Spleen (tissue), 11 donors: ENCODE measurements around the gene SLC45A3. TPM values are rescaled to one million over a fixed set of nuclear protein-coding genes. Genes with fewer than 3 reads are reported as not detected.

Experiments used
- DNase-seq: peaks from one replicate; pipeline ENCODE4 v3.0.0-alpha.2; 2020
- H3K27ac ChIP-seq, 8 donors: fragments of 200-600 bp; sonication (generic) in 7 of 8; 1 replicate in 4 of 8; 2 replicates in 4 of 8; pipeline versions ENCODE4 v1.5.0 to v1.8.0; 2016 to 2021; ENCODE audit warnings: inconsistent platforms in 4 of 8, mild to moderate bottlenecking in 4 of 8, moderate library complexity in 1 of 8
- H3K27me3 ChIP-seq, 7 donors: fragments of 200-600 bp; sonication (generic) in 6 of 7; replicated peaks in 1 of 7; 1 replicate in 4 of 7; 2 replicates in 3 of 7; pipeline versions ENCODE4 v1.5.0 to v1.8.0; 2016 to 2021; ENCODE audit warnings: inconsistent platforms in 3 of 7, mild to moderate bottlenecking in 1 of 7
- H3K36me3 ChIP-seq, 6 donors: fragments of 200-600 bp; sonication (generic) in 5 of 6; 1 replicate in 4 of 6; 2 replicates in 2 of 6; pipeline versions ENCODE4 v1.5.0 to v1.8.0; 2016 to 2021; ENCODE audit warnings: inconsistent platforms in 2 of 6
- H3K4me1 ChIP-seq, 6 donors: fragments of 200-600 bp; sonication (generic) in 5 of 6; 1 replicate in 3 of 6; 2 replicates in 3 of 6; pipeline versions ENCODE4 v1.5.0 to v1.8.0; 2016 to 2021; ENCODE audit warnings: inconsistent platforms in 3 of 6
- H3K4me3 ChIP-seq, 8 donors: fragments of 200-600 bp; sonication (generic) in 7 of 8; 1 replicate in 4 of 8; 2 replicates in 4 of 8; pipeline versions ENCODE4 v1.5.0 to v1.8.0; 2016 to 2021; ENCODE audit warnings: inconsistent platforms in 4 of 8, mild to moderate bottlenecking in 4 of 8, moderate library complexity in 2 of 8
- H3K9me3 ChIP-seq, 8 donors: fragments of 200-600 bp; sonication (generic) in 7 of 8; 1 replicate in 4 of 8; 2 replicates in 4 of 8; pipeline versions ENCODE4 v1.5.0 to v1.8.0; 2016 to 2021; ENCODE audit warnings: inconsistent platforms in 4 of 8
- CTCF ChIP-seq, 11 experiments: fragments of 200-600 bp in 7 of 11; fragments of 450-650 bp in 4 of 11; sonication (generic) in 4 of 11; IDR thresholded peaks in 8 of 11; conservative IDR thresholded peaks in 3 of 11; 1 replicate in 7 of 11; 2 replicates in 4 of 11; pipeline versions ENCODE4 v1.4.0 to v1.8.0; 2016 to 2021; ENCODE audit warnings: antibody characterized with exemption in 11 of 11, inconsistent platforms in 4 of 11, mild to moderate bottlenecking in 1 of 11
- POLR2A ChIP-seq, 3 donors: fragments of 450-650 bp; IDR thresholded peaks; one replicate each; pipeline ENCODE4 v1.5.1; 2017; ENCODE audit warnings: antibody characterized with exemption in 3 of 3, mild to moderate bottlenecking in 1 of 3
- POLR2AphosphoS5 ChIP-seq, 3 donors: sonication (generic); formaldehyde crosslinking; IDR thresholded peaks; one replicate each; pipeline ENCODE4 v1.5.1; 2017; ENCODE audit warnings: antibody characterized with exemption in 3 of 3
- WGBS, 5 donors: extraction: QIAGEN DNeasy Blood & Tissue Kit in 3 of 5; methylation state at CpG; one replicate each; pipeline versions ENCODE4 v1.1.5 to v1.1.7; 2013 to 2018; 5-methylcytosine and 5-hydroxymethylcytosine counted together
- intact Hi-C: fragments of 100-400 bp; cut with DNase I; formaldehyde crosslinking; loops from one replicate; pipeline ENCODE4 v1.15.0; 2023; ENCODE audit warnings: low total_unique reads
- polyA plus RNA-seq, 3 donors: library from polyadenylated mRNA; stranded (reverse); fragments of 200-250 nt; gene quantifications; one replicate each; pipeline ENCODE4 v1.2.1, GENCODE V29; 2013
- total RNA-seq, 7 donors: library from RNA; depleted of rRNA in 3 of 7; stranded (reverse); fragments of >200 nt in 3 of 7; fragmentation: NEBNext Ultra II Directional in 4 of 7; extraction: Animal tissue kit (Norgen Biotek cat#: 25700) in 4 of 7; gene quantifications; one replicate each; pipeline versions ENCODE4 v1.1.0 to v1.2.1, GENCODE V29; 2016 to 2021
- donor health status: healthy with polysubstance abuse.
- donor health status: DM: no; HTN: no; CAD: no; lungs with moderate emphysema.
- donor health status: DM: no; HTN: no; CAD: no.
- donor health status: Bipolar disorder and iron deficiency.
- donor health status: healthy.
- donor health status: DM: no; HTN: no; CAD: no.
- donor health status: DM: yes; HTN: yes; CAD: no.

Gene SLC45A3
- total and polyA plus RNA-seq, 10 donors, result 16.8 to 43.7 (median 31.5) TPM

GRCh38 chr1:205670150-205670446, 10.2 kb downstream of the SLC45A3 start:
- no peaks in the 10 kb centered on the region for H3K9me3 ChIP-seq
- no peak for DNase-seq
- peaks cover 21 to 97% (median 76%) of the 10 kb centered on the region in 6 donors for H3K4me1 ChIP-seq
- peak overlapping the region in 1 of 8 donors; percentile 54 for H3K4me3 ChIP-seq
- H3K27me3 ChIP-seq, result peaks cover 0 to 8% (median 0%) of the 10 kb centered on the region in 7 donors
- H3K27ac ChIP-seq, result peak overlapping the region; percentile 19 to 82 (median 73)
- H3K36me3 ChIP-seq, result no peaks in the 10 kb centered on the region
- 70 to 86% (median 74%) methylated on average over 5 of the region's 5 CpGs for WGBS, 5 donors
- intact Hi-C loops, result no loop called here
- TF ChIP-seq POLR2A (IDR thresholded peaks at IDR 0.05) (no peak), CTCF (IDR thresholded peaks at IDR 0.05 in 8 of 11, conservative IDR thresholded peaks at IDR 0.05 in 3 of 11) (no peak), POLR2AphosphoS5 (IDR thresholded peaks at IDR 0.05) (no peak)

- intact Hi-C loops, result no loop called here
- DNase-seq, result peak; percentile 82
These were observed 10.8 kb downstream of the SLC45A3 start for GRCh38 chr1:205669341-205670149.

GRCh38 chr1:205668951-205669340, 11.4 kb downstream of the SLC45A3 start:
- H3K4me3 ChIP-seq, result peak overlapping the region in 3 of 8 donors; percentile 26 to 54 (median 31)
- peaks cover 0 to 5% (median 0%) of the 10 kb centered on the region in 6 donors for H3K36me3 ChIP-seq
- no peaks in the 10 kb centered on the region for H3K9me3 ChIP-seq
- H3K27ac ChIP-seq, result peak overlapping the region; percentile 8 to 82 (median 73)
- peaks cover 0 to 8% (median 0%) of the 10 kb centered on the region in 7 donors for H3K27me3 ChIP-seq
- intact Hi-C loops, result no loop called here
- peaks cover 29 to 100% (median 87%) of the 10 kb centered on the region in 6 donors for H3K4me1 ChIP-seq
- no peak for DNase-seq
- 41 to 59% (median 51%) methylated on average over 5 of the region's 5 CpGs for WGBS, 5 donors
- TF ChIP-seq POLR2A (IDR thresholded peaks at IDR 0.05), result no peak
- TF ChIP-seq POLR2AphosphoS5 (IDR thresholded peaks at IDR 0.05), result peak in 2 of 3 donors; percentile 34 to 59
- TF ChIP-seq CTCF (IDR thresholded peaks at IDR 0.05 in 8 of 11, conservative IDR thresholded peaks at IDR 0.05 in 3 of 11), result no peak

More at GRCh38 chr1:205669341-205670149, 10.8 kb downstream of the SLC45A3 start:
- Histone ChIP-seq H3K27me3 (peaks cover 0 to 8% (median 0%) of the 10 kb centered on the region in 7 donors), H3K27ac (peak overlapping the region; percentile 8 to 82 (median 73)), H3K9me3 (no peaks in the 10 kb centered on the region), H3K4me3 (peak overlapping the region in 5 of 8 donors; percentile 2 to 54 (median 26)), H3K36me3 (no peaks in the 10 kb centered on the region), H3K4me1 (peaks cover 23 to 97% (median 81%) of the 10 kb centered on the region in 6 donors)
- WGBS, 5 donors, result 17 to 32% (median 30%) methylated on average over 15 to 20 of the region's 20 CpGs
- TF ChIP-seq POLR2AphosphoS5 (IDR thresholded peaks at IDR 0.05), result peak in 1 of 3 donors; percentile 38
- no peak for TF ChIP-seq CTCF (IDR thresholded peaks at IDR 0.05 in 8 of 11, conservative IDR thresholded peaks at IDR 0.05 in 3 of 11)
